Activated naive CD4-positive, alpha-beta T cell treated with anti-CD3 and anti-CD28 coated beads, Interleukin-2, amount 50 U/mL, for 24 hours (primary cell): ENCODE results near the gene FHDC1.

Experiments
- H3K27ac Mint-ChIP-seq: one replicate; pipeline ENCODE4 v1.8.0; 2021; ENCODE audit warnings: mild to moderate bottlenecking, mixed read lengths
- H3K27me3 Mint-ChIP-seq: one replicate; pipeline ENCODE4 v1.8.0; 2021; ENCODE audit warnings: mixed read lengths
- H3K36me3 Mint-ChIP-seq: one replicate; pipeline ENCODE4 v1.8.0; 2021; ENCODE audit warnings: mixed read lengths
- H3K4me1 Mint-ChIP-seq: one replicate; pipeline ENCODE4 v1.8.0; 2021; ENCODE audit warnings: mixed read lengths
- H3K4me3 Mint-ChIP-seq: one replicate; pipeline ENCODE4 v1.8.0; 2021; ENCODE audit warnings: mild to moderate bottlenecking, mixed read lengths
- H3K9me3 Mint-ChIP-seq: one replicate; pipeline ENCODE4 v1.8.0; 2021; ENCODE audit warnings: mixed read lengths

The FHDC1 gene

DNA sequence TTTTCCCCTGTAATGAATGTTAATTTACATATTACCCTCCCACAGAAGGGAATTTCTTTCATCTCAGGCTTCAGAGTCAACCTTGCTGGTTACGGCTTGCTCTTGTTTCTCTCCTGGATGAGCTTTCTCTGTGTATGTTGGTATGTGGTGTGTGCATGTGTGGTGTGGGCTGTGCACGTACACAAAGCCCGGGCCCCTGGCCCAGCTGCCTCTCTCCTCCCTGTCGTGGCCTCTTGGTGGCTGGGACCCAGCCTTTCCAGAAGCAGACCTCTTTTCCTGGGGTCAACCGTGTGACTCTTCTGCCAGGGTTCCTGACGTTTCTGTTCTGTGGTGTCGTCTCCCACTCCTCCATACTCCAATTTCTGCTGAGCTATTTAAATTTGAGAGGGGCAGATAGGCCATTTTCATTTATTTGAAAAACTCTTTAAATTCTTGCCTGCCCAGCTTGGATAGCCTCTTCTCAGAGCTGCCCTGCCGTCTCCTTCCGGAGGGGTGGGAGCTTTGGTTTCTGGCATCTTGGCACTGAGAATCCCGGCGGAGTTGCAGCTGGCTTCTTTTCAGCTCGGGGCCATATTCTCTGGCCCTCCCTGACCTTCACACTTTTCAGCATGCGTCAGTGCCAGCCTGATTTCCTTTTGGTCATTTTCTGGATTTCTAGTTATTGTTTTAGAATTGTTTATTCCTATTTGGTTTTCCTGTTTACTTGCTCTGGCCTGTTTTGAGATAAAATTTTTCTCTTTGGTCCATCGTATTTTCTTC lies 25.1 kb downstream of the FHDC1 start:
- Mint-ChIP-seq H3K27me3 (no peaks in the 10 kb centered on the region), H3K27ac (no peak overlapping the region), H3K36me3 (no peaks in the 10 kb centered on the region)

DNA sequence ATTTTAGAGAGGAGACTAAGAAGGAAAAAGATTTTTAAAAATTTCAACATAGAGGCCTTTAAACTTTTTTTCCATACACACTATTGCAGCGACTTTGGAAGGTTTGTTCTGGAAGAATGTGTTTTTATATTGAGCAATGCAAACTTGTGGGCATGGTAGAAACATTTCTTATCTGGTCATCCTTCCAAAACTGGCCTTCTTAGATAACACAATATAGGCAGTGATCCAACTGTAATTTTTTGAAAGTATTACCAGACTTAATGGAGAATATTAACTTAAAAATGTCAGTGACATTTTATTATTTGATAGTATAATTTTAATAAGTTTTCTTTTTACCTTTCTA lies 25.6 kb downstream of the FHDC1 start:
- Mint-ChIP-seq H3K9me3 (no peaks in the 10 kb centered on the region), H3K27me3 (no peaks in the 10 kb centered on the region), H3K36me3 (no peaks in the 10 kb centered on the region), H3K4me1 (no peaks in the 10 kb centered on the region), H3K4me3 (no peak overlapping the region), H3K27ac (no peak overlapping the region)

More for the DNA sequence above, 25.1 kb downstream of the FHDC1 start:
- no peaks in the 10 kb centered on the region for H3K9me3 Mint-ChIP-seq
- H3K4me1 Mint-ChIP-seq = no peaks in the 10 kb centered on the region
- H3K4me3 Mint-ChIP-seq = no peak overlapping the region

DNA sequence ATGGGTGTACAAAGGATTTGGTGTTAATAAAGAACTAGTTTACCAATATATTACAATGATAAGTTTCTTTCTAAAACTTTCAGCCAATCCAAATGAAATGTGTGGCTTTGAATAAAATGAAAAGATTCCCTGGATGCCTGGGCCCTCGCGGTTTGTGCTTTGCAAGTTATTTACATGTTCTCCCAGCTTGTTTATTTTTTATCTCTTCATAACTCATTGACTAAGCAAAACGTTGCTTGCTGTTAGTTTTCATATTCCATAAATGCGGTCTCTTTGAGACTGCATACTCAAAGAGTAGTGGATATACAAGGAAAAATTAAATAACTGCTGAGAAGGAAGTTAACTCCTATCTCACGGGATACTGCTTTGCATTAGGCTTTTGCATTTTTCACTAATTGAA lies 26.0 kb downstream of the FHDC1 start:
- Mint-ChIP-seq H3K27ac (no peak overlapping the region), H3K4me3 (no peak overlapping the region), H3K36me3 (no peaks in the 10 kb centered on the region), H3K27me3 (no peaks in the 10 kb centered on the region), H3K9me3 (no peaks in the 10 kb centered on the region), H3K4me1 (no peaks in the 10 kb centered on the region)

DNA sequence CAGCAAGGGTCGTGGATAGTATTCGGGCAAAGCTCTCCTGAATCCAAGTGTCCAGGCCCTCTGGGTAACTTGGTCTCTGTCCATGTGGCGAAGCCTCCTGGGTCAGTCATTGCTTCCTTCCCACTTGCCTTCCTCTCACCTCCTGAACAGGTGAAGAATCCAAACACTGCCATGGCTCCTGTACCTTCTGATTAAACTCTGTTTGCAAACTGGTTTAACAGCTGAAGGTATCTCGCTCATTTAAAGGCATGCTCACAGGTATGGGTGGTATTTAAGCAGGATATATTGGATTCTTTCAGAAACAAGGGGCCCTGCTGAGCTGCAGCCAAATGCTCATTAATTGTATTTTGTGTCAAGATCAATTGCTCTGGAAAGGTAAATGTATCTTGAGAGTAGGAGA lies 28.2 kb downstream of the FHDC1 start:
- Mint-ChIP-seq H3K27ac (no peak overlapping the region), H3K4me3 (no peak overlapping the region), H3K27me3 (no peaks in the 10 kb centered on the region), H3K4me1 (no peaks in the 10 kb centered on the region), H3K36me3 (no peaks in the 10 kb centered on the region), H3K9me3 (no peaks in the 10 kb centered on the region)

DNA sequence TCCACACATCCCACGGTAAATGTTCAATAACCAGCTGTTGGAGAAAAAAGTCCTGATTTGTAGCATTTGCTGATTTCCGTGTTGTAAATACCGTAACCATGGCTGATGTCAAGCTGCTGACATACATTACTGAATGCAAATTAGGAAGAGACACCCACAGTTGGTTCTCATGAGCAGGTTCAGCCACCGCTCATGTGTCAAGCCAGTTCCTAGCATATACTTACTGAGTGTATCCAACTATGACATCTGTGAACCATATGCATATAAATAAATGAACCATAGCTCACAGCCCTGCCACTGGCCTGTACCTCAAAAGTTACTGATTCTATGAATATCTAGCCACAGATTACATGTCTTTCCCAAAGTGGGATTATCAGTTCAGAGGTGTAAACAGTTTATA lies 29.5 kb downstream of the FHDC1 start:
- no peaks in the 10 kb centered on the region for H3K9me3 Mint-ChIP-seq
- no peaks in the 10 kb centered on the region for H3K4me1 Mint-ChIP-seq
- H3K36me3 Mint-ChIP-seq = no peaks in the 10 kb centered on the region

DNA sequence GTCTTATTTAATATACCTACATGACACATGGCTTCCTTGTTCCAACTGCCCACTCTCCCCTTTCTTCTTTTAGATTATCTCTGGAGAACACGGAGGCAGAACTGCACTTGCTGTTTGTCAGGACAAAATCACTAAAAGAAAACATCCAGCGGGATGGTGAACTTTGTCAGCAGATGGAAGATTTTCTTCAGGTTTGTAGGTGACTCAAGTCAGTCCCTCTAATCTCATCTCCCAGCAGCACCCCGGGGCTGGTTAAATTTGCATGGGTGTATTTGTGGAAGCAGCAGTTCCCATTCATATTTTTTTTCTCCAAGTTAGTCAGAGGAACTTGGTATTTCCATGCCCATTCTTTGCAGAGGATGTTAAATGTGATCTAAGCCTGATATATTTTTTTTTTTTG lies 31.8 kb downstream of the FHDC1 start:
- H3K9me3 Mint-ChIP-seq = no peaks in the 10 kb centered on the region
- no peaks in the 10 kb centered on the region for H3K27me3 Mint-ChIP-seq
- no peak overlapping the region for H3K27ac Mint-ChIP-seq
- no peak overlapping the region for H3K4me3 Mint-ChIP-seq
- no peaks in the 10 kb centered on the region for H3K36me3 Mint-ChIP-seq
- H3K4me1 Mint-ChIP-seq = no peaks in the 10 kb centered on the region

More for the DNA sequence above, 29.5 kb downstream of the FHDC1 start:
- no peaks in the 10 kb centered on the region for H3K27me3 Mint-ChIP-seq
- no peak overlapping the region for H3K4me3 Mint-ChIP-seq
- no peak overlapping the region for H3K27ac Mint-ChIP-seq

DNA sequence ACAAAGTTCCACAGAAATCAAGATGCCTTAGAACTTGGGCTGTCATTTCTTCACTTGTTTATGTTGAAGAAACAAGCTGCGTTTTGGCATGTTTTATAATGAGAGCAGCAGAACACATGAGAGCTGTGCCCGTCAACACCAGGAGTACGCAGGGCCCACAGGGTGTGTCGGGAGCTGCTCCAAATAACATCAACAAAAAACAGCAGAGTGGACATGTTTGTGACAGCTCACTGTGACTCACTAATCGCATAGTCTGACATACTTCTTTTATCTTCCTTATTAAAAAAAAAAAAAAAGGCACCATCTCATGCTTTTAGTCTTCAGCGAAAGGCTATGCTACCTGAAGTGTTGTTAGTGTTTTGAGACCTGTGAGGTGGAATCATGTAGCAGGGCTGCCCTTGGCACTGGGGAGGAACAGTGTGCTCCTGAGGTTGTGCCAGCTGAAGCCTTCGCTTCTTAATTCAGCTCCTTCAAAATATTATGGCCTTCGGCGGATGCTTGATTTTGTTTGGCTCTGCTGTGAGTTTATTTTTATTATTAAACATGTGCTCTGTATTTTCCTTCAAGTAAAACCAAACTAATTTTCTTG lies 32.8 kb downstream of the FHDC1 start:
- H3K4me1 Mint-ChIP-seq = no peaks in the 10 kb centered on the region

DNA sequence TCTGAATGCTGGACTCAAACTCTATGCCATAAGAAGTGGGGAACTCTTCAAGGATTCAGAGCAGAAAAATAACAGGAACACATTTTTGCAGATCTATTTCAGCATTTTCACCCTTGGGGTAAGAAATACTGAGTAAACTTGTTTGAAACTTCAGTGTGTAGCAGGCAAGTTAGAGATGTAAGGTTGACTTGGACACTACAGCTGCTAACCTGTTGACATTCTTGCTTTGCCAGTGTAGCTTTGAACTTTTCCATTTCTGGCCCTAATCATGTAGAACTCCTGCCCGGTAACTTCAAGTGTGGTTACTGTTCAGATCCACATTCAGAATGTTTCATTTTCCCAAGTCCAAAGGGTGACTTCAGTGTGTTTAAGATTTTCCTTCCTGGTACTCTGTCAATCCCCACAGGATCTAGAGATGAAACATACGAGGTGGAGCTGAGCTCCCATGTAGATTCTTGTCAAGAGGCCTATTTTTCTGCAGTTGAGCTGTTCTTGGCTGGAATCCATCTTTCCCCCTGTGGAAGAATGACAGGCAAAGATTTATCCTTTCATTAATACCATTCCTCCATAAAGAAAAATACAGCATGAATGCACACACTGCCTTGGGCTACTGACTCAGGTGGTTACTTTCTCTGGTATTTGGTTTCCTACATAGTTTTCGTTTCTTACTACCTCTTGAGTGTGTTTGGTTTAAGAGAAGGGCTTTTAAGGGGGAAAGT lies 34.1 kb downstream of the FHDC1 start:
- H3K4me1 Mint-ChIP-seq = no peaks in the 10 kb centered on the region
- no peaks in the 10 kb centered on the region for H3K36me3 Mint-ChIP-seq
- H3K27me3 Mint-ChIP-seq = no peaks in the 10 kb centered on the region
- H3K9me3 Mint-ChIP-seq = no peaks in the 10 kb centered on the region
- no peak overlapping the region for H3K27ac Mint-ChIP-seq
- H3K4me3 Mint-ChIP-seq = no peak overlapping the region

More for the DNA sequence above, 32.8 kb downstream of the FHDC1 start:
- H3K4me3 Mint-ChIP-seq = no peak overlapping the region
- H3K27ac Mint-ChIP-seq = no peak overlapping the region
- no peaks in the 10 kb centered on the region for H3K9me3 Mint-ChIP-seq
- no peaks in the 10 kb centered on the region for H3K27me3 Mint-ChIP-seq
- no peaks in the 10 kb centered on the region for H3K36me3 Mint-ChIP-seq

DNA sequence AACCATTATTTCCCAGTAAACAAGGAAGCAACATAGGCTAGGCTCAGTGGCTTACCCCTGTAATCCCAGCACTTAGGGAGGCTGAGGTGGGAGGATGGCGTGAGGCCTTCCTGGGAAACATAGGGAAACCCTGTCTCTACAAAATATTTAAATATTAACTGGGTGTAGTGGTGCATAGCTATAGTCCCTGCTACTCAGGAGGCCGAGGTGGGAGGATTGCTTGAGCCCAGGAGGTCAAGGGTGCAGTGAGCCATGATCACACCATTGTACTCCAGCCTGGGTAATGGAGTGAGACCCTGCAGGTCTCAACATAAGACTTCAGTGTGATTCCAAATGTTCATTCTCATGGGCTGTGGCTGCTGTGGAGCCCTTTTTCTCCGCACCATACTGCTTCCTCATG lies 34.9 kb downstream of the FHDC1 start:
- no peaks in the 10 kb centered on the region for H3K36me3 Mint-ChIP-seq
- no peaks in the 10 kb centered on the region for H3K27me3 Mint-ChIP-seq
- H3K4me3 Mint-ChIP-seq = no peak overlapping the region
- no peaks in the 10 kb centered on the region for H3K9me3 Mint-ChIP-seq
- H3K27ac Mint-ChIP-seq = no peak overlapping the region
- no peaks in the 10 kb centered on the region for H3K4me1 Mint-ChIP-seq

DNA sequence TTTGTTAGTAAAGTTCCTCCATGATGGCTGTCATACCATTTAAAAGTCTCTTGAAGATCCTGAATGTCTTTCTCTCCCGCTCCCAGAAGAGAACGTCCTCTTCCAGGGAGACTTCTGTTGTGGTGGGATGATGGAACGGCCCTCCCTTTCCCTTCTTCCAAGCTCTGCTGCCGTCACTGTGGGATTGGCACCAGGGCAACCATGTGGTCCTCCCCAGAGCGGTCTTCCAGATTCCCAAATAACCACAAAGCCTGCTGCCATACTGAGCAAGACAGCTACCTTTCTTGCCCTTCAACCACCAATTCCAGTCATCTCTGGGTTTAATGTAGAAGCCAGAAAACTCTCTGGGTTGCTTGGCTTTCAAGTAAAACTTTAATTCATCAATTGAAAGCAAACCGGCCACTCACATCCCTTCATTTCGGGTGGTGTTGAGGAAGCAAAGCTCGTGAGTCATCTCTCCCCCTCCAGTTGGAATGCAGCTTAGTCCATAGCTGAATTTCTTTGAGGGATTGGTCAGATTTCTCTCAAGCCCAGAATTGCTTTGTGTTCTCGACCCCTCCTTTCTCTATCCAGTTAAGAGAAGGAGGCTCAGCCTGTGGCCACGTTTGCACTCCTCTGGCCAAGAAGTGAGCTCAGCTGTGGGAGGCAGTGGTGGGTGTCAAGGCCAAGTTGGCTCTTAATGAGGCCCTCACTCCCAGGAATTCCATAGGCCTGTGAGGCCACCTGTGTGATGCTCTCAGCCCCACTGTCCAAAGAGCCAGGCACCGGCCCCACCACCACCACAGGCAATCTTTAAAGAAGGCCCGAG lies 36.9 kb downstream of the FHDC1 start:
- H3K36me3 Mint-ChIP-seq = no peaks in the 10 kb centered on the region
- H3K4me3 Mint-ChIP-seq = no peak overlapping the region
- no peak overlapping the region for H3K27ac Mint-ChIP-seq
- H3K27me3 Mint-ChIP-seq = no peaks in the 10 kb centered on the region
- H3K9me3 Mint-ChIP-seq = no peaks in the 10 kb centered on the region
- no peaks in the 10 kb centered on the region for H3K4me1 Mint-ChIP-seq

DNA sequence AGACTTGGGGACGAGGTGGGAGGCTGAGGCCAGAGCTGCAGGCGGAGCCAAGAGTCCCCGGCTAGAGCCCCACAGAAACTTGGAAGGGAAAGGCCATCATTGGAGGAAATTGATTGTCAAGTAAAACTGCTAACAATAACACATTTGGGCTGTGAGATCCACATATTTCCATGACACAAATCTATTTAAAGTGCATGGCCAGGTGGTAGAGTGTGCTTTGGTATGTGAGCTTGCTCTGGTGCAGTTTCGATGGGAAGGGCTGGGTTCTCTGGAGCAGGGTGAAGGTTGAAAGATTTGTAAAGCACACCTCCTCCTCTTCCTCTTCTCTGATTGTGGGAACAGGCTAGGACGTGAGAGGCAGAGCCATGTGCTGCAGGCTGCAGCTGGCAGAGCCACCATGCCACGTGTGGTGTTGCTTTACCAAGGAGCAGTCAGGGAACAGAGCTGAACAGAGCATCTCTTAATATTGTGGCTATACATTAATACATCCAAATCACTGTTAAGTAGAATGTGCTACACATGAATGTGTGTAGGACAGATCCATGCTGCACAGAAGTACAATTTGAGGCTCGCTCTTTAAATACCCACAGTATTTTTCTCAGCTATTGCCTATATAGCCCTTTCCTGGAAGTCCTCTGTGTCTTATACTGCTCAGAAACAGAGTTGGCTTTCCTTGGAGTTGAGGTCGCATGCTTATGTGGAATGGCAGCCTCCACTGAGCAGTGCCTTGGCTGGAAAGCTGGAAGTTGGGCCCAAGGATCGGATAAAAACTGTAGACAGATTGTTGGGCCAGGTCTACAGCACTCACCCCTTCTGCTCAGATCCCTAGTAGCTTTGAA lies 37.7 kb downstream of the FHDC1 start:
- Mint-ChIP-seq H3K4me1 (no peaks in the 10 kb centered on the region), H3K4me3 (no peak overlapping the region), H3K27ac (no peak overlapping the region), H3K27me3 (no peaks in the 10 kb centered on the region), H3K9me3 (no peaks in the 10 kb centered on the region), H3K36me3 (no peaks in the 10 kb centered on the region)

DNA sequence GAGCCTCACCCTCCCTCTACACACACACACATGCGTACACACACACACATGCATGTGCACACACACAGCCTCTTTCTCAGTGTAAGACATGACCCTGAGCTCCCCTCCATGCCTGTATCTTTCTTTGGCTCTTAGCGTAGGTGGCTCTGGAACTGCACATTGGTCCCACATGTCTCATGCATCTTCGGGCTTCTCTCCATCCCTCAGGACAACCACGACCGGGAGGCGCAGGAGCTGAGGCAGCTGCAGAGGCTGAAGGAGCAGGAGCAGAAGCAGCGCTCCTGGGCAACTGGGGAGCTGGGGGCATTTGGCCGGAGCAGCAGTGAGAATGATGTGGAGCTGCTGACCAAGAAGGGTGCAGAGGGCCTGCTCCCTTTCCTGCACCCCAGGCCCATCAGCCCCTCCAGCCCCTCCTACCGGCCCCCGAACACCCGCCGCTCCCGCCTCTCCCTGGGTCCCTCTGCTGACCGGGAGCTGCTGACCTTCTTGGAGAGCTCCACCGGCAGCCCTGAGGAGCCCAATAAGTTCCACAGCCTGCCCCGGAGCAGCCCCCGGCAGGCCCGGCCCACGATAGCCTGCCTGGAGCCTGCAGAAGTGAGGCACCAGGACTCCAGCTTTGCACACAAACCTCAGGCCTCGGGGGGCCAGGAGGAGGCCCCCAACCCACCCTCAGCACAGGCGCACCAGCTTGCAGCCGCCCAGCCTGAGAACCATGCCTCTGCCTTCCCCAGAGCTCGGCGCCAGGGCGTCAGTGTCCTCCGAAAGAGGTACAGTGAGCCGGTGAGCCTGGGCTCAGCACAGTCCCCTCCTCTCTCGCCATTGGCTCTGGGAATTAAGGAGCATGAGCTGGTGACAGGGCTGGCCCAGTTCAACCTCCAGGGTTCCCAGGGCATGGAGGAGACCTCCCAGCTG lies 38.6 kb downstream of the FHDC1 start:
- H3K9me3 Mint-ChIP-seq = no peaks in the 10 kb centered on the region
- no peak overlapping the region for H3K27ac Mint-ChIP-seq
- H3K4me3 Mint-ChIP-seq = no peak overlapping the region
- no peaks in the 10 kb centered on the region for H3K36me3 Mint-ChIP-seq
- no peaks in the 10 kb centered on the region for H3K4me1 Mint-ChIP-seq
- H3K27me3 Mint-ChIP-seq = no peaks in the 10 kb centered on the region

DNA sequence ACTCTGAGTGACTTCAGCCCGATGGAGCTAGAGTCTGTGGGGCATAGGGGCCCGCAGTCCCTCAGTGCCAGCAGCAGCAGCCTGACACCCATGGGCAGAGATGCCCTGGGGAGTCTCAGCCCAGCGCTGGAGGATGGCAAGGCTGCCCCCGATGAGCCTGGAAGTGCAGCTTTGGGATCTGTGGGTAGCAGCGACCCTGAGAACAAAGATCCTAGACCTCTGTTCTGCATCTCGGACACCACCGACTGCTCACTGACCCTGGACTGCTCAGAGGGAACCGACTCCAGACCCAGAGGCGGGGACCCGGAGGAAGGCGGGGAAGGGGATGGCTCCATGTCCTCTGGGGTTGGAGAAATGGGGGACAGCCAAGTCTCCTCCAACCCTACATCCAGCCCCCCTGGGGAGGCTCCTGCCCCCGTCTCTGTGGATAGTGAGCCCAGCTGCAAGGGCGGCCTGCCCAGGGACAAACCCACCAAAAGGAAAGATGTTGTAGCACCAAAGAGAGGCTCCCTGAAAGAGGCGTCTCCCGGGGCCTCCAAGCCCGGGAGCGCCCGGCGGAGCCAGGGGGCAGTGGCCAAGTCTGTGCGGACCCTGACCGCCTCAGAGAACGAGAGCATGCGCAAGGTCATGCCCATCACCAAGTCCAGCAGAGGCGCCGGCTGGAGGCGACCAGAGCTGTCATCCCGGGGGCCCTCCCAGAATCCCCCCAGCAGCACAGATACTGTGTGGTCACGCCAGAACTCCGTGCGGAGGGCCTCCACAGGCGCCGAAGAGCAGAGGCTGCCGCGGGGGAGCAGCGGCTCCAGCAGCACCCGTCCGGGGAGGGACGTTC lies 39.5 kb downstream of the FHDC1 start:
- Mint-ChIP-seq H3K27me3 (no peaks in the 10 kb centered on the region), H3K4me1 (no peaks in the 10 kb centered on the region), H3K9me3 (no peaks in the 10 kb centered on the region), H3K27ac (no peak overlapping the region), H3K36me3 (no peaks in the 10 kb centered on the region), H3K4me3 (no peak overlapping the region)
